Testis (tissue), 2 donors: ENCODE results near the gene PIGU.

Experiments used
- CTCF ChIP-seq, 3 experiments: fragments of 450-650 bp in 2 of 3; fragments of 200-600 bp in 1 of 3; sonication (generic) in 1 of 3; IDR thresholded peaks; one replicate each; pipeline ENCODE4 v1.5.1; 2016 to 2019; ENCODE audit warnings: antibody characterized with exemption in 3 of 3, mild to moderate bottlenecking in 2 of 3, moderate library complexity in 1 of 3
- POLR2A ChIP-seq: fragments of 450-650 bp; IDR thresholded peaks from one replicate; pipeline ENCODE4 v1.6.1; 2017; ENCODE audit warnings: antibody characterized with exemption, mild to moderate bottlenecking, moderate library complexity

DNA sequence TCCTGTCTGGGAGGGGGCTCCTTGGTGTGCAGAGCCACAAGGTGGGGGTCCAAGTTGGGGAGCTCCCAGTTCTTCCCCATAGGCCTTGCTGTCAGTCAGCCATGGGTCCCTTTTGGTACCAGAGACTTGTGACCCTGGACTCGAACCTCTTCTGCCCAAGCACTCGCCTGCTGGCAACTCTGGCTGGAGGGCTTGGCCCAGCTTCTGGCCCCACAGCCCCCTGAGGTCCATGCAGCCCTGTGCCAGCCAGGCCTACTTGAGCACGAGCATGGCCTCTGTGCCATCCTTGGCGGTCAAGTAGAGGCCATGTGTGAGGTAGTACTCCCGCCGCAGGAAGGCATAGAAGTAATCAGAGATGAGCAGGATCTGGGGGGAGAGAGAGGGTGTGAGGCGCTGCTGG lies 116.3 kb downstream of the PIGU start:
- TF ChIP-seq POLR2A (no peak), CTCF (IDR thresholded peaks at IDR 0.05) (no peak)
